ENCODE results near the gene GPX5.
"Not testable (repeated sequence)": the region's sequence is repeated elsewhere in the genome, so short reads cannot be mapped to it uniquely, and the experiment has no call there.

The GPX5 gene

GRCh38 chr6:28525496-28526039 lies at the start of gene GPX5:
Gene GPX5 (plus strand): TSS chr6:28525881. CDS start chr6:28526014, 133 bp downstream.
- no peak for DNase-seq (ENCODE audit: low read depth in 1 of 2, low spot score in 1 of 2)

GRCh38 chr6:28478518-28478917 lies 47.2 kb upstream of the GPX5 start:
- DNase-seq (ENCODE audit: low read depth in 1 of 2, low spot score in 1 of 2), result no peak

GRCh38 chr6:28480253-28480932 lies 45.3 kb upstream of the GPX5 start:
- DNase-seq (ENCODE audit: low read depth in 1 of 2, low spot score in 1 of 2), result no peak

GRCh38 chr6:28485482-28485881 lies 40.2 kb upstream of the GPX5 start:
- no peak for DNase-seq (ENCODE audit: low read depth in 1 of 2, low spot score in 1 of 2)

GRCh38 chr6:28486533-28486932 lies 39.1 kb upstream of the GPX5 start:
- no peak for DNase-seq (ENCODE audit: low read depth in 1 of 2, low spot score in 1 of 2)

GRCh38 chr6:28486988-28487742 lies 38.5 kb upstream of the GPX5 start:
- DNase-seq (ENCODE audit: low read depth in 1 of 2, low spot score in 1 of 2), result no peak

- peak in 1 of 2 donors; percentile 30 for DNase-seq (ENCODE audit: low read depth in 1 of 2, low spot score in 1 of 2)
These were observed 36.7 kb upstream of the GPX5 start for GRCh38 chr6:28488916-28489365.

- peak in 1 of 2 donors; percentile 32 for DNase-seq (ENCODE audit: low read depth in 1 of 2, low spot score in 1 of 2)
These were observed 36.1 kb upstream of the GPX5 start for GRCh38 chr6:28489366-28490204.

GRCh38 chr6:28490205-28490890 lies 35.3 kb upstream of the GPX5 start:
- DNase-seq (ENCODE audit: low read depth in 1 of 2, low spot score in 1 of 2), result no peak

- no peak for DNase-seq (ENCODE audit: low read depth in 1 of 2, low spot score in 1 of 2)
These were observed 33.7 kb upstream of the GPX5 start for GRCh38 chr6:28491984-28492317.

- no peak for DNase-seq (ENCODE audit: low read depth in 1 of 2, low spot score in 1 of 2)
These were observed 29.4 kb upstream of the GPX5 start for GRCh38 chr6:28496099-28496779.

GRCh38 chr6:28497306-28497705 lies 28.4 kb upstream of the GPX5 start:
- no peak for DNase-seq (ENCODE audit: low read depth in 1 of 2, low spot score in 1 of 2)

- DNase-seq (ENCODE audit: low read depth in 1 of 2, low spot score in 1 of 2), result no peak
These were observed 27.8 kb upstream of the GPX5 start for GRCh38 chr6:28497893-28498292.

GRCh38 chr6:28501259-28501658 lies 24.4 kb upstream of the GPX5 start:
- no peak for DNase-seq (ENCODE audit: low read depth in 1 of 2, low spot score in 1 of 2)

- DNase-seq (ENCODE audit: low read depth in 1 of 2, low spot score in 1 of 2), result not testable (repeated sequence)
These were observed 23.5 kb upstream of the GPX5 start for GRCh38 chr6:28502136-28502535.

GRCh38 chr6:28502709-28503305 lies 22.9 kb upstream of the GPX5 start:
- DNase-seq (ENCODE audit: low read depth in 1 of 2, low spot score in 1 of 2), result not testable (repeated sequence)

GRCh38 chr6:28505733-28506132 lies 19.9 kb upstream of the GPX5 start:
- no peak for DNase-seq (ENCODE audit: low read depth in 1 of 2, low spot score in 1 of 2)

- DNase-seq (ENCODE audit: low read depth in 1 of 2, low spot score in 1 of 2), result no peak
These were observed 18.7 kb upstream of the GPX5 start for GRCh38 chr6:28506807-28507475.

- no peak for DNase-seq (ENCODE audit: low read depth in 1 of 2, low spot score in 1 of 2)
These were observed 13.9 kb upstream of the GPX5 start for GRCh38 chr6:28511628-28512300.

Measured in activated CD4-positive, alpha-beta T cell treated with anti-CD3 and anti-CD28 coated beads, Interleukin-2, amount 50 U/mL, for 24 hours (primary cell).